ENCODE data around the gene OR51E1. TPM values are rescaled to one million over a fixed set of nuclear protein-coding genes. Genes with fewer than 3 reads are reported as not detected.

The OR51E1 gene
- polyA plus RNA-seq, 3 donors, result not detected

GRCh38 chr11:4619514-4619913 is 24.3 kb upstream of the OR51E1 start:
- peaks cover 2 to 6% (median 3%) of the 10 kb centered on the region in 3 donors for H3K27me3 Mint-ChIP-seq (ENCODE audit: low read depth in 3 of 3)

GRCh38 chr11:4626207-4627099 is 17.3 kb upstream of the OR51E1 start:
- intact Hi-C loops (cut with micrococcal nuclease), result no loop called here
- Mint-ChIP-seq H3K4me1 (no peaks in the 10 kb centered on the region), H3K9me3 (peaks cover 6 to 23% (median 18%) of the 10 kb centered on the region in 7 donors), H3K36me3 (no peaks in the 10 kb centered on the region), H3K27ac (peak overlapping the region in 1 of 7 donors; percentile 1), H3K27me3 (ENCODE audit: low read depth in 3 of 3) (peaks cover 6 to 13% (median 6%) of the 10 kb centered on the region in 3 donors), H3K4me3 (no peak overlapping the region)
- H3K27me3 ChIP-seq (ENCODE audit: control insufficient read depth in 2 of 2, insufficient read depth in 2 of 2, low read length in 2 of 2), result no peaks in the 10 kb centered on the region
- H3K79me2 ChIP-seq (ENCODE audit: insufficient read depth, low read length), result no peaks in the 10 kb centered on the region
- H3K36me3 ChIP-seq (replicated peaks in 1 of 2; ENCODE audit: control insufficient read depth in 1 of 2, insufficient read depth in 2 of 2, low read length in 2 of 2), result no peaks in the 10 kb centered on the region
- no peak overlapping the region for H3K27ac ChIP-seq (ENCODE audit: low read depth in 1 of 2, low read length in 2 of 2)
- no peaks in the 10 kb centered on the region for H3K4me1 ChIP-seq (ENCODE audit: control insufficient read depth in 1 of 2, insufficient read depth in 2 of 2, low read length in 2 of 2)
- H4K20me1 ChIP-seq (ENCODE audit: insufficient read depth, low read length), result no peaks in the 10 kb centered on the region
- no peak overlapping the region for H3K4me3 ChIP-seq (replicated peaks in 1 of 3; ENCODE audit: low read depth in 2 of 3, low read length in 3 of 3)
- peaks cover 17% of the 10 kb centered on the region in 2 donors for H3K9me3 ChIP-seq (replicated peaks in 1 of 2; ENCODE audit: control insufficient read depth in 1 of 2, insufficient read depth in 1 of 2, low read length in 2 of 2)
- no peak overlapping the region for H3K4me2 ChIP-seq (replicated peaks; ENCODE audit: extremely low read depth, low read length, poor library complexity, severe bottlenecking)
- TF ChIP-seq CTCF (IDR thresholded peaks at IDR 0.05), result peak; percentile 66
- 70% methylated on average over 7 of the region's 15 CpGs for WGBS (ENCODE audit: insufficient coverage)
- peak; percentile 9 to 48 (median 34) for DNase-seq
- no peak overlapping the region for H3K9ac ChIP-seq (ENCODE audit: insufficient read depth, low read length, poor library complexity, severe bottlenecking)
- no peak overlapping the region for H2AFZ ChIP-seq (ENCODE audit: insufficient read depth, low read depth, low read length, poor library complexity, severe bottlenecking)

More at GRCh38 chr11:4619514-4619913, 24.3 kb upstream of the OR51E1 start:
- TF ChIP-seq CTCF (IDR thresholded peaks at IDR 0.05), result no peak
- H3K27ac Mint-ChIP-seq, result no peak overlapping the region
- no peaks in the 10 kb centered on the region for H3K4me1 Mint-ChIP-seq
- no peaks in the 10 kb centered on the region for H3K79me2 ChIP-seq (ENCODE audit: insufficient read depth, low read length)
- H3K4me2 ChIP-seq (replicated peaks; ENCODE audit: extremely low read depth, low read length, poor library complexity, severe bottlenecking), result no peak overlapping the region
- no peaks in the 10 kb centered on the region for H3K4me1 ChIP-seq (ENCODE audit: control insufficient read depth in 1 of 2, insufficient read depth in 2 of 2, low read length in 2 of 2)
- no peak overlapping the region for H3K4me3 ChIP-seq (replicated peaks in 1 of 3; ENCODE audit: low read depth in 2 of 3, low read length in 3 of 3)
- no peaks in the 10 kb centered on the region for H3K36me3 ChIP-seq (replicated peaks in 1 of 2; ENCODE audit: control insufficient read depth in 1 of 2, insufficient read depth in 2 of 2, low read length in 2 of 2)
- WGBS (ENCODE audit: insufficient coverage), result 72% methylated on average over 6 of the region's 9 CpGs
- H3K9ac ChIP-seq (ENCODE audit: insufficient read depth, low read length, poor library complexity, severe bottlenecking), result no peak overlapping the region
- peaks cover 2 to 3% of the 10 kb centered on the region in 2 donors for H3K27me3 ChIP-seq (ENCODE audit: control insufficient read depth in 2 of 2, insufficient read depth in 2 of 2, low read length in 2 of 2)
- no peak overlapping the region for H2AFZ ChIP-seq (ENCODE audit: insufficient read depth, low read depth, low read length, poor library complexity, severe bottlenecking)
- no peaks in the 10 kb centered on the region for H3K36me3 Mint-ChIP-seq
- no peak overlapping the region for H3K4me3 Mint-ChIP-seq
- peaks cover 0 to 7% (median 0%) of the 10 kb centered on the region in 7 donors for H3K9me3 Mint-ChIP-seq
- no peak for DNase-seq
- no peaks in the 10 kb centered on the region for H3K9me3 ChIP-seq (replicated peaks in 1 of 2; ENCODE audit: control insufficient read depth in 1 of 2, insufficient read depth in 1 of 2, low read length in 2 of 2)
- intact Hi-C loops (cut with micrococcal nuclease), result no loop called here
- no peaks in the 10 kb centered on the region for H4K20me1 ChIP-seq (ENCODE audit: insufficient read depth, low read length)
- no peak overlapping the region for H3K27ac ChIP-seq (ENCODE audit: low read depth in 1 of 2, low read length in 2 of 2)

All from CD14-positive monocyte (primary cell).